GM13977 (cell line): ENCODE results near the gene NDP.
A peak's percentile ranks its signal among the peaks of the same experiment; 100 is the strongest.

ENCODE experiments used
- DNase-seq: peaks from one replicate; pipeline ENCODE4 v3.0.0; 2012; ENCODE audit warnings: low spot score
- CTCF ChIP-seq: IDR thresholded peaks from 2 replicates; pipeline ENCODE4 v1.5.1; 2012; ENCODE audit warnings: mild to moderate bottlenecking, control low read depth; ENCODE audit not compliant: insufficient read depth; ENCODE audit errors: extremely low read depth, missing control alignments
- in situ Hi-C: fragments of 300-500 bp; cut with MboI; formaldehyde crosslinking; loops from one replicate; pipeline ENCODE4 v1.12.0; 2022; ENCODE audit warnings: low sequenced_read_pairs, low pct_unique_long_range_greater_than_20kb, mixed read lengths, inconsistent platforms; ENCODE audit not compliant: unreplicated experiment

The NDP gene

GRCh38 chrX:43964936-43965335, 8.3 kb downstream of the NDP start:
- in situ Hi-C loops = no loop called here
- TF ChIP-seq CTCF = no peak

DNA sequence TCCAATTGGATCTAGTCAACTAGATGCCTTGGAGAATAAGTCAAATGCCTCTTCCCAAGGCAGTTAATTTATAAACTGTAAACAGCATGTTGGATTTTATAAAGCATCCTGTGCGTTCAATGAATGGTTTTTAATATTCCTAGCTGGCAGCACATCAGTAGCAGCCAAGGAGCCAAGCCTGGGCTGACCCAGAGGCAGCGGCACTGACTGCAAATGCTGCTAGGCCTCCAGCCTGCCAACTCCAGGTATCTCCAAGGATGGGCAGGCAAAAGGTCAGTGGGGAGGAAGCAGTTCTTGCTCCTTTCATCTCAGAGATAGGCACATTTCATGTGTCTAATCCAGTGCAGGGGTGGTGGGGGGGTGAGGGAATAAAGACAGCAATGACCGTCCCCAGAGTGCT, 9.5 kb downstream of the NDP start:
- no peak for DNase-seq
- TF ChIP-seq CTCF = no peak
- in situ Hi-C loops = no loop called here

More at GRCh38 chrX:43964936-43965335, 8.3 kb downstream of the NDP start:
- DNase-seq = no peak

GRCh38 chrX:43962636-43963035, 10.6 kb downstream of the NDP start:
- TF ChIP-seq CTCF = no peak
- no peak for DNase-seq
- in situ Hi-C loops = no loop called here

DNA sequence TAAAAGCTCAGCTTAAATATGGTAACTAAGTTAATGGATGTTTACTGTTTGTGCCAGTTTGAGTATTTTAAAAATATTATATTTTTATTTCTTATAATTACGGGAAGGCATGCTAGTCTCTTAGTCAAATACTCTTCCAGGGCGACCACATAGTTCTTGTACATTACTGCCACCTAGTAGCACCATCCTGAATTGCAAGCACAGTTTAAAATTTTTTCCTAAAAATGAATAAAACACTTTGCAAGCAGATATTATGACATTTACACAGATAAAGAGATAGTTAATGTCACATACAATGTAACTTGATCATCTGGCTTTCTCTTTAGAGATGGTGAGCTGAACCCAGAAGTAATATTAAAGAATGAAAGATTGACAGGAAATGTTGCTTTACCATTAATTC, 11.5 kb downstream of the NDP start:
- no peak for DNase-seq
- in situ Hi-C loops = no loop called here
- peak; percentile 31 for TF ChIP-seq CTCF

GRCh38 chrX:43958529-43958928, 14.7 kb downstream of the NDP start:
- in situ Hi-C loops = no loop called here
- TF ChIP-seq CTCF = peak; percentile 59

DNA sequence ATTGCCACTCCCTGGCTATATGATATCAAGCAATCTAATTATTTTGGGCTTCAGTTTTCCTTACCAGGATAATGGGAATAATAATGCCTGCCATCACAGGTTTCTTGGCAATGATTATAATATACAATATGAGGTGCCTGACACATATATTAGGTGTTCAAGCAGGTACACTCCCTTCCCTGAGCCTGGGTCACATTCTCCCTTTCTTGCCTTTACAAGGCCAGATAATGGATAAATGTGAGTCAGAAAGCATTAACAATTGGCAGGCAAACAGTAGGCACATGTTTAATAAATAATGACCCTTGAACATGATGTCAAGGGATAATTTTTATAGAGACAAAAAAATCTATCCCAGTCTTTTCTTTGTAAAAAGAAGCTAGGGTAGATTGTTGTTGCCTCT, 17.2 kb downstream of the NDP start:
- no peak for TF ChIP-seq CTCF
- DNase-seq = no peak
- in situ Hi-C loops = no loop called here

More at GRCh38 chrX:43958529-43958928, 14.7 kb downstream of the NDP start:
- peak; percentile 37 for DNase-seq

GRCh38 chrX:43953218-43953617, 20.0 kb downstream of the NDP start:
- in situ Hi-C loops = no loop called here
- TF ChIP-seq CTCF = no peak
- no peak for DNase-seq
